ENCODE results near the gene ZBTB32.

The ZBTB32 gene

DNA sequence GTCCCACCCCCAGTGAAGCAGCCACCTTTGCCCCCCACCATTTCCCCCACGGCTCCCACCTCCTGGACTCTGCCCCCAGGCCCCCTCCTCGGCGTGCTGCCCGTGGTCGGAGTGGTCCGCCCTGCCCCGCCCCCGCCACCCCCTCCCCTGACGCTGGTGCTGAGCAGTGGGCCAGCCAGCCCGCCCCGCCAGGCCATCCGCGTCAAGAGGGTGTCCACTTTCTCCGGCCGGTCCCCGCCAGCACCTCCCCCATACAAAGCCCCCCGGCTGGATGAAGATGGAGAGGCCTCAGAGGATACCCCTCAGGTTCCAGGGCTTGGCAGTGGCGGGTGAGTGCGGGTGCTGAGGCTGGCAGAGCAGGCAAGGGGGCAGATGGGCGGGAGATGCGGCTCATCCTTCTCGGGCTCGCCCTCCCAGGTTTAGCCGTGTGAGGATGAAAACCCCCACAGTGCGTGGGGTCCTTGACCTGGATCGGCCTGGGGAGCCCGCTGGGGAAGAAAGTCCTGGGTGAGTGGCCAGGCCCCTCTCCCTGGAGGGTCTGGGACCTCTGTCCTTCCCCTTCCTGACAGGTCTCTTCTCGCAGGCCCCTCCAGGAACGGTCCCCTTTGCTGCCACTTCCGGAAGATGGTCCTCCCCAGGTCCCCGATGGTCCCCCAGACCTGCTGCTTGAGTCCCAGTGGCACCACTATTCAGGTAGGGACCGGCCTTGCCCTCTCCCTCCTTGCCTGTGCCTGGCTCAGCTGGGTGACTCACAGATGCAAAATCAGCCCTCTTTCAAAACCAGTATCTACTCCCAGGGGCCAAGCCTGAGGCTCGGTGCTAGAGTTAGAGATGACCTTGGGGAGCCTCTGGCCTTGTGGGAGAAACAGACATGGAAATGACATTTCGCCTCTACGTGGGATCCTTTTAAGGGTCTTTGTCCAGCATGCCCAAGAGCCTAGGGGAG lies 29.1 kb downstream of the ZBTB32 start:
- H3K36me3 Mint-ChIP-seq (ENCODE audit: low read depth), result peaks cover 49% of the 10 kb centered on the region
- H3K27me3 Mint-ChIP-seq, result no peaks in the 10 kb centered on the region
- peak overlapping the region; percentile 44 for H3K27ac Mint-ChIP-seq
- no peak for DNase-seq
- H3K4me3 Mint-ChIP-seq, result no peak overlapping the region
- no peak for ATAC-seq
- no peaks in the 10 kb centered on the region for H3K9me3 Mint-ChIP-seq
- peaks cover 11% of the 10 kb centered on the region for H3K4me1 Mint-ChIP-seq

DNA sequence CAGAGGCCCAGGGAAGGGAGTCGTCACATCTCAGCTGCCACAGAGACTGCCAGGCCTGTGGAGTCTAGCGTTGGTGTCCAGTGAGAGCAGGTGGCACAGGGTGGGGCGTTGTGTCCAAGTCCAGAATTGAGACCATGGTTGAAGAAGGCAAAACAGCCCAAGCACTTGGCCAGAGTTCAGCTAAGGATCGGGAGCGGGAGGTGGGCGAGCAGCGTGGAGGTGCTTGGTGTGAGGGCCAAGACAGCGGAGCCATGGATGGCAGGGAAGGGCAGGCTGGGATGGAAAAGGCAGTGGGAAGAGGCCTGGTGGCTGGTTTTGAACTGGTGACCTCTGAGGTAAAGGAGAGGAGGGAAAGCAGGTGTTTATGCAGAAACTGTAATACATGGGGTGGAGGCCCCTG lies 29.9 kb downstream of the ZBTB32 start:
- peaks cover 11% of the 10 kb centered on the region for H3K4me1 Mint-ChIP-seq
- H3K27ac Mint-ChIP-seq, result peak overlapping the region; percentile 44
- peaks cover 50% of the 10 kb centered on the region for H3K36me3 Mint-ChIP-seq (ENCODE audit: low read depth)
- no peaks in the 10 kb centered on the region for H3K9me3 Mint-ChIP-seq
- no peak overlapping the region for H3K4me3 Mint-ChIP-seq
- no peak for ATAC-seq
- no peaks in the 10 kb centered on the region for H3K27me3 Mint-ChIP-seq
- DNase-seq, result no peak

DNA sequence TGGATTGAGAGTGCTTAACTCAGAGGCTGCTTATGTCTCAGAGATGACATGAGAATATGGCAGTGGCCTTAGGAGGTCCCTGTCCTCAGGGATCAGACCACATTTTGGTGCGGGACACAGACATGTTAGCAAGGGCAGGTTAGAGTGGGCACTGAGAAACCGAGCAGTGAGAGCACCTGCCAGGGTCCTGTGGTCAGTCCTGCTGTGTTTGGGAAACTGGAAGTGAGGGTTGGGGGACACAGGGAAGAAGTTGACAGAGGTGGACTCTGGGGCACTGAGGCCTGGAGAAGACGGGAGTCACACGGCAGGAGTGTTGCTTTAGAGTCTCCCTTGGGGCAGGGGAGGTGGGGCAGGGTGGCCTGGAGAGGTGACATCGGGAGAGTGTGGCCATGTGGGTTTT lies 30.5 kb downstream of the ZBTB32 start:
- ATAC-seq, result no peak
- H3K27me3 Mint-ChIP-seq, result no peaks in the 10 kb centered on the region
- H3K36me3 Mint-ChIP-seq (ENCODE audit: low read depth), result peaks cover 44% of the 10 kb centered on the region
- no peak for DNase-seq
- H3K27ac Mint-ChIP-seq, result no peak overlapping the region
- H3K9me3 Mint-ChIP-seq, result no peaks in the 10 kb centered on the region
- no peak overlapping the region for H3K4me3 Mint-ChIP-seq
- H3K4me1 Mint-ChIP-seq, result peaks cover 16% of the 10 kb centered on the region

DNA sequence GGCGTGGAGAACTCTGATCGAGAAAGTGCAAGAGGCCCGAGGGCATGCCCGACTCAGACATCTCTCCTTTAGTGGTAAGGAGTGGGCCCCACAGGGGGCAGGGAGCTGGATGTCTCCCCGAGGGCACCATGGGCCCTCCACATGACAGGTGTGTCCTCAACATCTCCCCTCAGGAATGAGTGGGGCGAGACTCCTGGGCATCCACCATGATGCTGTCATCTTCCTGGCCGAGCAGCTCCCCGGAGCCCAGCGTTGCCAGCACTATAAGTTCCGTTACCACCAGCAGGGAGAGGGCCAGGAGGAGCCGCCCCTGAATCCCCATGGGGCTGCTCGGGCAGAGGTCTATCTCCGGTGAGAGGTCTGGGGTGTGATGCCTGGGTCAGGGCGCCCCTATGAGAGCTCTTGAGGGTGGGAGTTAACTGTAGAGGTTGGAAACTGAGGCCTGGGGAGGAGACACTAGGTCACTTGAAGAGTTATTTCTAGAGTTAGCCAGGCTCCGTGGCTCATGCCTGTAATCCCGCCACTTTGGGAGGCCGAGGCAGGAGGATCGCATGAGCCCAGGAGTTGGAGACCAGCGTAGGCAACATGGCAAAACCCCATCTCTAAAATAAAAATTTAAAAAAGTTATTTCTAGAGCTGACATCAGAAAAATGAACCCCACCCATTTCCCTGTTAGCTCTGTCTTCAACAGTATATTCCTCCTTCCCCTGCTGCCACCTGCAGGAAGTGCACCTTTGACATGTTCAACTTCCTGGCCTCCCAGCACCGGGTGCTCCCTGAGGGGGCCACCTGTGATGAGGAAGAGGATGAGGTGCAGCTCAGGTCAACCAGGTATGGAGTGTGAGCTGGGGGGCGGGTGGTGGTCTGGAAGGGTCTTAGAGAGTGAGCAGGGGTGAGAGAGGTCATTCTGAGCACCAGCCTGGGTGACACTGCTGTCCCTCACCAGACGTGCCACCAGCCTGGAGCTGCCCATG lies 32.8 kb downstream of the ZBTB32 start:
- Mint-ChIP-seq H3K36me3 (ENCODE audit: low read depth) (peaks cover 37% of the 10 kb centered on the region), H3K9me3 (no peaks in the 10 kb centered on the region), H3K4me1 (peaks cover 25% of the 10 kb centered on the region), H3K27me3 (no peaks in the 10 kb centered on the region), H3K27ac (peak overlapping the region; percentile 64), H3K4me3 (no peak overlapping the region)
- DNase-seq, result peak; percentile 37
- no peak for ATAC-seq

DNA sequence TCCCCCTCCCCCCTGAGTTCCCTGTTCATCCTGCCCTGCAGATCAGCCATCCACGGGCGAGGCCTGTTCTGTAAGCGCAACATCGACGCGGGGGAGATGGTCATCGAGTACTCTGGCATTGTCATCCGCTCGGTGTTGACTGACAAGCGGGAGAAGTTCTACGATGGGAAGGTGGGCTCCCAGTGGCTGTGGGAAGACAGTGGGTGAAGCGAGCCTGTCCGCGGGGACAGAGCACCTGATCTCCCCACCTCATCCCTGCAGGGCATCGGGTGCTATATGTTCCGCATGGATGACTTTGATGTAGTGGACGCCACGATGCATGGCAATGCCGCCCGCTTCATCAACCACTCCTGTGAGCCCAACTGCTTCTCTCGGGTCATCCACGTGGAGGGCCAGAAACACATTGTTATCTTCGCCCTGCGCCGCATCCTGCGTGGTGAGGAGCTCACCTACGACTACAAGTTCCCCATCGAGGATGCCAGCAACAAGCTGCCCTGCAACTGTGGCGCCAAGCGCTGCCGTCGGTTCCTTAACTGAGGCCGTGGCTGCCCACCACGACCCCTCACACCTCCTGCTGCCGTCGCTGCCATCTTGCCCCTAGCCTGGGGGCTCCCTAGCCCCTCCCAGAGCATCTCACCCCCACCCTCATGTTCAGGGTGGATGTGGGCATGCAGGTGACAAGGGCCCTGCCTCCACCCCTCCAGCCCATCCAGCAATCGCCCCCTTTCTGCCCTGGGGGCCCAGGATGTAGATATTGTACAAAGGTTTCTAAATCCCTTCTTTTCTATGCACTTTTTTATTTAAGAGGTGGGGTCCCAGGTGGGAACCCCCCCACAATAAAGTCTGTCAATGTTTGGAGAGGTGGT lies 33.9 kb downstream of the ZBTB32 start:
- Mint-ChIP-seq H3K4me3 (peak overlapping the region; percentile 17), H3K36me3 (ENCODE audit: low read depth) (peaks cover 44% of the 10 kb centered on the region), H3K4me1 (peaks cover 35% of the 10 kb centered on the region), H3K27ac (peak overlapping the region; percentile 69), H3K27me3 (no peaks in the 10 kb centered on the region), H3K9me3 (no peaks in the 10 kb centered on the region)
- no peak for DNase-seq
- ATAC-seq, result no peak

DNA sequence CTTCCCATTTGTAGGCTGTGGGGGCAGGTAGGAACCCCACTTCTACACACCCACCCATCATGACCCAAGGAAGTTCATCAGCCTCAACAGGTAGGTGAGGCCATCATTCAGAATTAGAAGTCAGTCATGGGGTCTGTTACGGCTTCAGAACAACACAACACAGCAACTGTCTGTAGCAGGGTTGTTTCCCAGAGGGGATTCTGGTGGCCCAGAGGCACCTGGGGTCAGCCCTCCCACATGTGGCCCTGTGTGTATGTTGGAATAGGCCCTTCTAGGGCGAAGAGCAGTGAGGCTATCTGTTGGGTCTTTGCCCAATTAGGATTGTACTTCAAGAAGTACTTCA lies 34.5 kb downstream of the ZBTB32 start:
- peaks cover 40% of the 10 kb centered on the region for H3K4me1 Mint-ChIP-seq
- peak overlapping the region; percentile 17 for H3K4me3 Mint-ChIP-seq
- H3K27me3 Mint-ChIP-seq, result no peaks in the 10 kb centered on the region
- ATAC-seq, result no peak
- peak overlapping the region; percentile 69 for H3K27ac Mint-ChIP-seq
- H3K36me3 Mint-ChIP-seq (ENCODE audit: low read depth), result peaks cover 45% of the 10 kb centered on the region
- no peak for DNase-seq
- no peaks in the 10 kb centered on the region for H3K9me3 Mint-ChIP-seq

DNA sequence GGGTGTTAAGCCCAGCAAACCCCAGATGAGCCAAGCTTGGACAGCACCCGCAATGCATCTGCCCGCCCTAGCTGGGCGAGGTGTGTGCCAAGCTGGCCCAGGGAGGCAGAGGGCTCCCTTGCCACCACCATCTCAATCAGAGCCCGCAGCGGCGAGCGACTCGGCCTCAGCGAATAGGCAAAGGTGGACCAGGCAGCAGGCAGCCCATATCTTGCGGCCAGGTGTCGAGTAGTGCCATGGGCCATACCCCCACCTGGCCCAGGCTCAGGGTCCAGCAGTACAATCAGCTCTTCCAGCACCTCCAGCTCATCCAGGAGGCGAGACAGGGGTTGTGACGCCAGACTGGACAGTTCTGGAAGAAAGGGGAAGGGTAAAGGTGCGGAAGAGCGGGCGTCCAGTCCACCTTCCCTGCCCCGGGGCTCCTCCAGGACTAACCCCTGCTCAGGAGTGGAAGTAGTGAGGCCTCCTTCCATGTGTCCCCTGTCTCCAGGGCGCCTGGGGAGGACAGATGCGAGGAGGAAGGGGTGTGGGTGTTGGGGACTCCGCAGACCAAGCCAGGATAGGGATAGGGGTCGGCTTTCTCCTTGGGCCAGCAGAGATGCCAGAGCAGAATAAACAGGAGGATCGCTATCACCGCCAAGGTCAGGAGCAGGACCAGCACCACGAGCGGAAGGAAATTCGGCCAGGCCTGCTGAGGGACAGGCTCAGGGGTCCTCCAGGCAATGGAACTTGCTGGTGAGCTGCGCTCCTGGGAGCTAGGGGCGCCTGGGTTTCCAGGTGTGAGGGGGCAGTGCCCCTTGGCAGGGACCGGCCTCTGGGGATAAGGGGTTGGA lies 35.1 kb downstream of the ZBTB32 start:
- Mint-ChIP-seq H3K9me3 (no peaks in the 10 kb centered on the region), H3K36me3 (ENCODE audit: low read depth) (peaks cover 41% of the 10 kb centered on the region), H3K27ac (peak overlapping the region; percentile 57), H3K4me3 (peak overlapping the region; percentile 97), H3K4me1 (peaks cover 45% of the 10 kb centered on the region), H3K27me3 (no peaks in the 10 kb centered on the region)
- ATAC-seq (no peak), DNase-seq (no peak)

DNA sequence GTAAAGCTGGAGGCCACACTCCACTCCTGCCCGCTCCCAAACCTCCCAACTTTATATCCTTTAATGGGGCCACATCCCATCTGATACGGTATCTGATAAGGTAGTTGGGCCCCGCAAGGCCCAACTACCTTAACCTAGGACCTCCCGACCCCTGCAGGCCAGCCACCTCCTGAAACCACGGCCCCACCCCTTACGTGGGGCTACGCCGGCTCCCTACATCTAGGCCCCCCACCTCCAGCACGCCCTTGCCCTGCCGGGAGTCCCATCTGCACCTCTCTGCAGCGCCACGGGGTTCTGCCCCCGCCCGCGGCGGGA lies 35.7 kb downstream of the ZBTB32 start:
- no peaks in the 10 kb centered on the region for H3K27me3 Mint-ChIP-seq
- ATAC-seq (peak; percentile 13), DNase-seq (no peak)

DNA sequence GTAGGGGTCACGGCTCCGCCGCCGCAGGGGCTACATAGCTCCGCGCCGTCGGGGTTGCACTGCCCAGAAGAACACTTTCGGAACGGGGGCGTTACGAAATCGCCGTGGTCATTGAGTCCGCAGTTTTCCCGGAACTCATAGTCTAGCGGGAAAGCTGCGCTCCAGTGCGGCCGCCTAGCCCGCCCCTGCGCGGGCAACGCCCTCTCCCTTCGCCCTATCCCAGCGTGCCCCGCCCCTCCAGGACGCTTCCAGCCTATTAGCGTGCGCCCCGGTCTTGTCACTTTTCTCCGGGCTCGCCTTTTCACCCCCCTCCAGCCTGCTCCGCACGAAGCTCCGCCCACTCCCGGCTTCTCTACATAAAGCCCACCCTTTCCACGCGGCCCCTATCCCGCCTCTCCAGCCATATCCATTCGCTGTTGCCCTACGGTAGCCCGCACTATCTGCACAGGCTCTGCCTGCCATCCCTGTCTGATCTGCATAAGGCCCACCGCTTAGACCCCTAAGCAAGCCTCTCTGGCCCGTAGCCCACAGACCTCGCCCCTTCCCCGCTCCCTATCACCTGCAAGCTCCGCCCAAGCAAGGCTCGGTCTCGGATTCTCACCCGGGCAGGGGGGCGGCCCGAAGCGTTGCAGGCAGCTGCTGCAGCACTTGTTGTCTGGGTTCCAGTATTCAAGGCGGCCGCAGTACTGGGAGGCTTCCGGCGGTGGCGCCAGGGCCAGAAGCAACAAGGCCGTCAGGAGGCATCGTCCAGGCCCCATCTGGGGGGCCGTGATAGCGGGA lies 36.3 kb downstream of the ZBTB32 start:
- peak overlapping the region; percentile 97 for H3K4me3 Mint-ChIP-seq
- ATAC-seq (peak; percentile 70), DNase-seq (peak; percentile 97)
- peaks cover 37% of the 10 kb centered on the region for H3K36me3 Mint-ChIP-seq (ENCODE audit: low read depth)
- no peaks in the 10 kb centered on the region for H3K27me3 Mint-ChIP-seq
- peak overlapping the region; percentile 92 for H3K27ac Mint-ChIP-seq
- H3K4me1 Mint-ChIP-seq, result peaks cover 53% of the 10 kb centered on the region
- no peaks in the 10 kb centered on the region for H3K9me3 Mint-ChIP-seq

More for the DNA sequence above, 35.7 kb downstream of the ZBTB32 start:
- H3K9me3 Mint-ChIP-seq, result no peaks in the 10 kb centered on the region
- no peak overlapping the region for H3K27ac Mint-ChIP-seq
- H3K36me3 Mint-ChIP-seq (ENCODE audit: low read depth), result peaks cover 36% of the 10 kb centered on the region
- peaks cover 49% of the 10 kb centered on the region for H3K4me1 Mint-ChIP-seq
- peak overlapping the region; percentile 97 for H3K4me3 Mint-ChIP-seq

DNA sequence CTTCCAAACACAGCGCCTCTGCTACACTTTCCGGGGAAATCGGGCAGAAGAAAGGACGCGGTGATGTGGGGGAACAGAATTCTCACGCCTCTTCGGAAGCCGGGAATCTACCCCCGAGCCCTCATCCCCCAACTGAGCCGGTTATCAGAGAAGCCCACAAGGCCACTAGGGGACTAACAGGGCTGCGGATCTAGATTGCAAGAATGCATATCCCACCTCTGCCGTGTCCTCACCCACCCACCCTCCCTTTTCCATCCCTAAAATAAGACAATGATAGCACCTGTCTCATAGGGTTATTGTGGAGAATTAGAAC lies 36.8 kb downstream of the ZBTB32 start:
- DNase-seq (no peak), ATAC-seq (no peak)
- H3K4me3 Mint-ChIP-seq, result peak overlapping the region; percentile 97
- no peaks in the 10 kb centered on the region for H3K27me3 Mint-ChIP-seq
- H3K9me3 Mint-ChIP-seq, result no peaks in the 10 kb centered on the region
- H3K36me3 Mint-ChIP-seq (ENCODE audit: low read depth), result peaks cover 36% of the 10 kb centered on the region
- peak overlapping the region; percentile 92 for H3K27ac Mint-ChIP-seq
- H3K4me1 Mint-ChIP-seq, result peaks cover 59% of the 10 kb centered on the region

DNA sequence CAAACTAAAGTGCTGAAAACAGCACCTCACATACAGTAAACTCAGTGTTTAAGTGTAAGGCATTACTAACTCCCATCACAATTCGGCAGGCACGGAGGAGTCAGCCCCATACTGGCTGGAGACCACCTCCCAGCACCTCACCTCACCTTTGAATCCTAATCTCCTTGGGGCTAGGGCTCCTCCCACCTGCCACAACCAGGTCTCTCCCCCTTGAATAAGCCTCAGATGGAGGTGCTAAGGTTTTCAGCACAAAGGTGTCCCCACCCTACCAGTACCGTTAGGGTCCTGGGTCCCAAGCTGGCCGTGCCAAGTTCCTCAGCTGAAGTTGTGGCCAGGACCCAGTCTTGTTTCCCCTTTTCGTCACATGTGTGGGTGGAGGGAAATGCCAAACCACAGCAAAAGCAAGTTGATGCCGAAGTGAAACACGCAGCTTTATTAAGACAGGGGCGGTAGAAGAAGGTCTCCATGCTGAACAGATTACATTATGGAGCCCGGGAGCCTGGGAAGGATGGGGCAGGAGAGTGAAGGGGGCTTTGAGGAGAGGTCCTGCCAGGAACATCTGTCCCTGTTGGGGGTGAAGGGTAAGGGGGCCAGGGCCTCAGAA lies 37.9 kb downstream of the ZBTB32 start, which contains the start of gene IGFLR1:
Gene IGFLR1, minus strand, starts transcription at position 332 of the 604 bp plus-strand sequence. CDS start 1,272 bp downstream, outside the sequence.
- peak; percentile 6 for ATAC-seq
- no peaks in the 10 kb centered on the region for H3K9me3 Mint-ChIP-seq
- peaks cover 58% of the 10 kb centered on the region for H3K4me1 Mint-ChIP-seq
- peak; percentile 86 for DNase-seq
- peak within 1 kb of the TSS; percentile 99 for H3K27ac Mint-ChIP-seq
- H3K4me3 Mint-ChIP-seq, result peak within 1 kb of the TSS; percentile 97
- H3K27me3 Mint-ChIP-seq, result no peaks in the 10 kb centered on the region
- peaks cover 31% of the 10 kb centered on the region for H3K36me3 Mint-ChIP-seq (ENCODE audit: low read depth)

DNA sequence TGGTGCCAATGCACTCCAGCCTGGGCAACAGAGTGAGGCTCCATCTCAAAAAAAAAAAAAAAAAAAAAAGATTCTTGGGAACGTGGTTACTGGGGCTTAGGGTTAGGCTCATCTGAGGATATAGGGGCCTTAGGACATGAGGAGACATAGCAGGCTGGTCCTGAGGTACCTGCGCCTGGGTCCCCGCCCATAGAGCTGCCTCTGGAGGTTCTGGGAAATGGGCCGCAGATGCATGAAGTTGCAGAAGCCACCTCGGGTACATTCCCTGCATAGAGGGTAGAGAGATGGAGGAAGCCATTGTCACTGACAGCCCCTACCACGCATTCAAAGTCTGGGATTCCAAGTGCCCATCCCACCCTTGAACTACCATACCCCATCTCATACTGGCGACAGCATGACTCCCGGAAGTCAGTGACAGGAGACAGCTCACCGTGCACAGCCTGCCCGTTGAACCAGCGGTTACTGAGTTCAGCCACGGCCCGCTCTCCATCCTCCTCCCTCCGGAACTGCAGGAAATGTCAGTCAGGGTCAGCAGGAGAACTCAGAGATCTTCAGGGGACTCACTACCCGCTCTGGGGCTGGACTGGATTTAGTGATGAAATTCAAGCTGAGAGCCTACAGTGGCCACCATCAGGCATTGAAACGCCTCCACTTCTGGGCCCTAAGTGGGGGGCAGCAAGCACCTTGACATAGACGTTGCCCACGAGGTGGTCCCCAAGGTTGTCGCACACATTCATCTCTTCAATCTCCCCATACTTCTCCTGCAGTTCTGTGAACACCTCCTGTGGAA lies 39.5 kb downstream of the ZBTB32 start:
- peak overlapping the region; percentile 99 for H3K27ac Mint-ChIP-seq
- H3K4me3 Mint-ChIP-seq, result peak overlapping the region; percentile 97
- no peak for DNase-seq
- H3K4me1 Mint-ChIP-seq, result peaks cover 64% of the 10 kb centered on the region
- H3K9me3 Mint-ChIP-seq, result no peaks in the 10 kb centered on the region
- no peaks in the 10 kb centered on the region for H3K27me3 Mint-ChIP-seq
- no peak for ATAC-seq
- H3K36me3 Mint-ChIP-seq (ENCODE audit: low read depth), result peaks cover 26% of the 10 kb centered on the region

All from activated naive CD8-positive, alpha-beta T cell treated with anti-CD3 and anti-CD28 coated beads, Interleukin-2, amount 50 U/mL, for 24 hours (primary cell).